Measurements from ENCODE around the gene CYTH1. TPM values are rescaled to one million over a fixed set of nuclear protein-coding genes. Genes with fewer than 3 reads are reported as not detected.

The CYTH1 gene
- polyA plus RNA-seq, 1 of the 3 experiments (the other 2 are of a cell fraction) = 23.8 TPM

- no peaks in the 10 kb centered on the region for H3K9me2 ChIP-seq
- WGBS (ENCODE audit: low lambda C conversion rate) = 97% methylated on average over 2 of the region's 2 CpGs
- ChIA-PET CTCF (interaction anchor here (1.2 kb wide), 1 partner anchor 9 kb away, joined by 7 read pairs; no protein-coding TSS in a partner anchor), POLR2A (no interaction called here)
- H3K4me2 ChIP-seq = no peak overlapping the region
- H3K36me3 ChIP-seq (replicated peaks in 1 of 2; ENCODE audit: control insufficient read depth in 1 of 2, insufficient read depth in 2 of 2, low read length in 1 of 2) = no peaks in the 10 kb centered on the region
- peaks cover 97% of the 10 kb centered on the region for H3K79me2 ChIP-seq (ENCODE audit: insufficient read depth)
- H3K27ac ChIP-seq (ENCODE audit: low read depth in 2 of 2, low read length in 1 of 2) = no peak overlapping the region
- peaks cover 0 to 5% of the 10 kb centered on the region in 2 experiments; a peak in 1 of 4 replicates for H3K4me1 ChIP-seq (ENCODE audit: control insufficient read depth in 1 of 2, insufficient read depth in 2 of 2, low read depth in 1 of 2, low read length in 1 of 2)
- DNase-seq = no peak
- H3K9ac ChIP-seq = no peak overlapping the region
- no peaks in the 10 kb centered on the region for H3F3A ChIP-seq (replicated peaks; ENCODE audit: insufficient read depth)
- H3K4me3 ChIP-seq (ENCODE audit: low read depth in 2 of 2, low read length in 1 of 2) = no peak overlapping the region
- TF ChIP-seq RAD21 (IDR thresholded peaks at IDR 0.05; ENCODE audit: low read length) (no peak), CHD2 (IDR thresholded peaks at IDR 0.05; ENCODE audit: low read length, partially characterized antibody) (no peak), YY1 (IDR thresholded peaks at IDR 0.05; ENCODE audit: low read depth) (no peak), USF2 (IDR thresholded peaks at IDR 0.05; ENCODE audit: borderline replicate concordance, low read depth, low read length) (no peak), EZH2phosphoT487 (IDR thresholded peaks at IDR 0.05; ENCODE audit: borderline replicate concordance, low read depth) (no peak), USF1 (IDR thresholded peaks at IDR 0.05; ENCODE audit: borderline replicate concordance, low read depth) (no peak), ZBTB33 (IDR thresholded peaks at IDR 0.05; ENCODE audit: borderline replicate concordance, low read depth) (no peak), FOXM1 (IDR thresholded peaks at IDR 0.05; ENCODE audit: low read depth) (no peak), ELF1 (IDR thresholded peaks at IDR 0.05) (no peak), FOXJ3 (CRISPR knock-in tag; IDR thresholded peaks at IDR 0.05) (no peak), RCOR1 (IDR thresholded peaks at IDR 0.05; ENCODE audit: low read length) (no peak), IRF3 (IDR thresholded peaks at IDR 0.05; ENCODE audit: low read depth, low read length) (no peak), TAF1 (IDR thresholded peaks at IDR 0.05; ENCODE audit: borderline replicate concordance, low read depth, low read length) (no peak), GABPA (IDR thresholded peaks at IDR 0.05; ENCODE audit: low read depth) (no peak), CTCF (IDR thresholded peaks at IDR 0.05) (no peak), JUND (IDR thresholded peaks at IDR 0.05) (no peak), EP300 (IDR thresholded peaks at IDR 0.05; ENCODE audit: borderline replicate concordance in 1 of 2, low read depth in 1 of 2, low read length in 1 of 2) (no peak), RFX5 (IDR thresholded peaks at IDR 0.05; ENCODE audit: low read length) (no peak)
- H3K27me3 ChIP-seq (ENCODE audit: insufficient read depth) = no peaks in the 10 kb centered on the region
- no peak overlapping the region for H2AFZ ChIP-seq (ENCODE audit: low read depth)
- H3K9me3 ChIP-seq = no peaks in the 10 kb centered on the region
- H4K20me1 ChIP-seq (ENCODE audit: insufficient read depth) = peaks cover 14% of the 10 kb centered on the region
These were observed 7.6 kb downstream of the CYTH1 start for GRCh38 chr17:78774453-78774852.
